Neuronal stem cell (in vitro differentiated cells): ENCODE results near the gene STK40.

Source experiments
- DNase-seq: peaks from one replicate; pipeline ENCODE4 v3.0.0-alpha.2; 2013; ENCODE audit warnings: low spot score
- H2AFZ ChIP-seq: one replicate; pipeline ENCODE4 v1.6.1; 2013; ENCODE audit warnings: mild to moderate bottlenecking, low read length, inconsistent platforms
- H2AK5ac ChIP-seq: 2 replicates; pipeline ENCODE4 v1.6.1; 2013; ENCODE audit warnings: low read depth, mild to moderate bottlenecking, inconsistent platforms, low read length, moderate library complexity, mixed read lengths
- H2BK120ac ChIP-seq: 2 replicates; pipeline ENCODE4 v1.6.1; 2013; ENCODE audit warnings: low read depth, mild to moderate bottlenecking, inconsistent platforms, low read length, moderate library complexity, mixed read lengths
- H2BK12ac ChIP-seq: one replicate; pipeline ENCODE4 v1.6.1; 2013; ENCODE audit warnings: low read length, inconsistent platforms
- H2BK15ac ChIP-seq: 2 replicates; pipeline ENCODE4 v1.6.1; 2013; ENCODE audit warnings: mild to moderate bottlenecking, low read length, inconsistent platforms, mixed read lengths
- H2BK5ac ChIP-seq: one replicate; pipeline ENCODE4 v1.6.1; 2013; ENCODE audit warnings: inconsistent platforms, mild to moderate bottlenecking, low read length, moderate library complexity
- H3K14ac ChIP-seq: one replicate; pipeline ENCODE4 v1.6.1; 2013; ENCODE audit warnings: low read length, inconsistent platforms
- H3K18ac ChIP-seq: 2 replicates; pipeline ENCODE4 v1.6.1; 2013; ENCODE audit warnings: low read length, inconsistent platforms
- H3K23ac ChIP-seq: 2 replicates; pipeline ENCODE4 v1.6.1; 2013; ENCODE audit warnings: low read depth, mild to moderate bottlenecking, mixed read lengths, low read length, inconsistent platforms; ENCODE audit not compliant: poor library complexity
- H3K27ac ChIP-seq: replicated peaks from 3 replicates; pipeline ENCODE4 v1.5.1; 2013; ENCODE audit warnings: low read length, inconsistent platforms
- H3K27me3 ChIP-seq, 3 experiments: 2 replicates each; pipeline ENCODE4 v1.6.1; 2013; ENCODE audit warnings: low read length in 3 of 3, mild to moderate bottlenecking in 2 of 3, inconsistent platforms in 1 of 3, low read depth in 1 of 3, mixed read lengths in 1 of 3, moderate library complexity in 1 of 3; ENCODE audit not compliant: control insufficient read depth in 3 of 3, insufficient read depth in 3 of 3
- H3K36me3 ChIP-seq, 2 donors: replicated peaks in 1 of 2; 2 replicates each; pipeline ENCODE4 v1.6.1; 2013; ENCODE audit warnings: low read length in 2 of 2; ENCODE audit not compliant: control insufficient read depth in 2 of 2, insufficient read depth in 2 of 2
- H3K4ac ChIP-seq: 2 replicates; pipeline ENCODE4 v1.6.1; 2013; ENCODE audit warnings: inconsistent platforms, mild to moderate bottlenecking, low read length, moderate library complexity
- H3K4me1 ChIP-seq, 2 donors: 1 replicate in 1 of 2; 2 replicates in 1 of 2; pipeline ENCODE4 v1.6.1; 2013; ENCODE audit warnings: low read length in 2 of 2, low read depth in 1 of 2; ENCODE audit not compliant: control insufficient read depth in 2 of 2, insufficient read depth in 1 of 2
- H3K4me2 ChIP-seq: one replicate; pipeline ENCODE4 v1.6.1; 2013; ENCODE audit warnings: mild to moderate bottlenecking, low read length, inconsistent platforms; ENCODE audit not compliant: insufficient read depth, poor library complexity, severe bottlenecking
- H3K4me3 ChIP-seq, 2 donors: 2 replicates each; pipeline ENCODE4 v1.5.1; 2013; ENCODE audit warnings: low read length in 2 of 2, mild to moderate bottlenecking in 2 of 2, inconsistent platforms in 1 of 2, moderate library complexity in 1 of 2
- H3K79me1 ChIP-seq: one replicate; pipeline ENCODE4 v1.6.1; 2013; ENCODE audit warnings: low read depth, mild to moderate bottlenecking, inconsistent platforms, low read length, moderate library complexity
- H3K9ac ChIP-seq: one replicate; pipeline ENCODE4 v1.6.1; 2013; ENCODE audit warnings: mild to moderate bottlenecking, low read depth, low read length, inconsistent platforms; ENCODE audit not compliant: poor library complexity
- H3K9me3 ChIP-seq, 2 donors: replicated peaks in 1 of 2; 2 replicates each; pipeline versions ENCODE3 to v1.6.1; 2013; ENCODE audit warnings: low read length in 2 of 2, mild to moderate bottlenecking in 2 of 2, inconsistent platforms in 1 of 2, low read depth in 1 of 2, mixed read lengths in 1 of 2, moderate library complexity in 1 of 2; ENCODE audit not compliant: control insufficient read depth in 2 of 2, insufficient read depth in 1 of 2
- H4K8ac ChIP-seq: one replicate; pipeline ENCODE4 v1.6.1; 2013; ENCODE audit warnings: low read depth, mild to moderate bottlenecking, inconsistent platforms, low read length, moderate library complexity
- H4K91ac ChIP-seq: one replicate; pipeline ENCODE4 v1.6.1; 2013; ENCODE audit warnings: low read length, low read depth, mild to moderate bottlenecking, inconsistent platforms; ENCODE audit not compliant: poor library complexity
- WGBS, 2 donors: extraction: QIAGEN DNeasy Blood & Tissue Kit; methylation state at CpG; one replicate each; pipeline ENCODE4 v1.1.7; 2013; ENCODE audit warnings: missing lambda C conversion rate in 2 of 2, mixed read lengths in 1 of 2; ENCODE audit not compliant: insufficient read length in 2 of 2, insufficient replicate concordance in 1 of 2; ENCODE audit errors: extremely low coverage in 2 of 2; 5-methylcytosine and 5-hydroxymethylcytosine counted together

Gene STK40

DNA sequence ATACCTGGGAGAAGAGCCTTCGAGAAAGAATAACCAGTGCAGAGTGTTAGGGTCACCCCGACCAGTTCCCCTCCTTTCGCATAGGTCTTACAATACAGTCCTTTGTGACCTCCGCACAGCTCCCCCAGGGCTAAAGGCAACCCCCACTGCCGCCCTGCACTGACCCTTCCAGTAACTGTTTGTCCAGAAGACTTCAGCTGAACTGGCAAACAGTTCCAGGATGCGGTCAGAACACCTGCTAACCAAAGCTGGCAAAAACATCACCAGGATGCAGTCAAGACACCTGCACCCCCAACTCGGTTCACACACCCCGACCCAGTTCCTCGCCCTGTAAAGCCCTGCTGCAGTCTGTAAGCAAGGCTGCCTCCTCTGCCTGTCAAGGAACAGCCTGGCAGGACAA, 55.9 kb downstream of the STK40 start:
- no peak overlapping the region for H2AFZ ChIP-seq
- no peak overlapping the region for H3K27ac ChIP-seq
- no peak overlapping the region for H3K4me3 ChIP-seq
- no CpG with 5 or more reads among the region's 9 CpGs for WGBS, 2 donors
- H3K36me3 ChIP-seq: peaks cover 0 to 5% of the 10 kb centered on the region in 2 donors
- H2BK120ac ChIP-seq: no peak overlapping the region
- H2BK5ac ChIP-seq: no peak overlapping the region
- H3K9ac ChIP-seq: no peak overlapping the region
- DNase-seq: no peak
- H3K4me2 ChIP-seq: no peak overlapping the region
- H4K91ac ChIP-seq: no peak overlapping the region
- peaks cover 0 to 2% of the 10 kb centered on the region in 2 donors for H3K4me1 ChIP-seq
- no peak overlapping the region for H3K4ac ChIP-seq
- no peak overlapping the region for H2BK12ac ChIP-seq
- no peaks in the 10 kb centered on the region for H3K9me3 ChIP-seq
- H4K8ac ChIP-seq: no peak overlapping the region
- H3K27me3 ChIP-seq: peaks cover 0 to 2% (median 0%) of the 10 kb centered on the region in 3 experiments
- no peak overlapping the region for H3K14ac ChIP-seq
- no peak overlapping the region for H3K18ac ChIP-seq
- no peaks in the 10 kb centered on the region for H3K79me1 ChIP-seq
- H3K23ac ChIP-seq: no peak overlapping the region
- H2AK5ac ChIP-seq: peak overlapping the region; percentile 8
- H2BK15ac ChIP-seq: no peak overlapping the region

DNA sequence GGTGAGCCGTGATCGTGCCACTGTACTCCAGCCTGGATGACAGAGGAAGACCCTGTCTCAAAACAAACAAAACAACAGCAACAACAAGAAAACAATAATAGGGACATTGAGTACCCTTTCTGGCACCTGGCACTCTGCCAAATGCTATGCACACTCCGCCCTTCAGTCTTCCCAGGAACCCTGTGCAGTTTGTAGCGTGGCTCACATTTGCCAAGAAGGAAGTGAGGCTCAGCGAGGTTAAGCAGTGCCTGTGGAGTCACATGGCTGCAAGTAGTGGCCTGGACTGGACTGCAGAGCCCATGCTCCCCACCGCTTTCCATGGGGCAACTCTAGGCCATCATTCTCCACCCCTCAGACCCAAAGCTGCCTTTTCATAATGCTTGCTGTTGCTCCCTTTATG, 57.0 kb downstream of the STK40 start:
- no peak overlapping the region for H3K4me3 ChIP-seq
- H3K9me3 ChIP-seq: no peaks in the 10 kb centered on the region
- H3K14ac ChIP-seq: no peak overlapping the region
- no peak overlapping the region for H2AK5ac ChIP-seq
- no peak overlapping the region for H3K4me2 ChIP-seq
- no peak for DNase-seq
- no CpG with 5 or more reads among the region's 6 CpGs for WGBS, 2 donors
- no peak overlapping the region for H2BK120ac ChIP-seq
- peaks cover 0 to 5% of the 10 kb centered on the region in 2 donors for H3K36me3 ChIP-seq
- no peak overlapping the region for H3K27ac ChIP-seq
- H3K27me3 ChIP-seq: peaks cover 0 to 5% (median 0%) of the 10 kb centered on the region in 3 experiments
- no peak overlapping the region for H2BK15ac ChIP-seq
- H3K4me1 ChIP-seq: peaks cover 7 to 11% of the 10 kb centered on the region in 2 donors
- no peak overlapping the region for H3K23ac ChIP-seq
- no peak overlapping the region for H2BK12ac ChIP-seq
- H3K9ac ChIP-seq: no peak overlapping the region
- no peak overlapping the region for H2BK5ac ChIP-seq
- H3K79me1 ChIP-seq: no peaks in the 10 kb centered on the region
- H4K91ac ChIP-seq: no peak overlapping the region
- no peak overlapping the region for H4K8ac ChIP-seq
- no peak overlapping the region for H3K18ac ChIP-seq
- no peak overlapping the region for H3K4ac ChIP-seq
- no peak overlapping the region for H2AFZ ChIP-seq

DNA sequence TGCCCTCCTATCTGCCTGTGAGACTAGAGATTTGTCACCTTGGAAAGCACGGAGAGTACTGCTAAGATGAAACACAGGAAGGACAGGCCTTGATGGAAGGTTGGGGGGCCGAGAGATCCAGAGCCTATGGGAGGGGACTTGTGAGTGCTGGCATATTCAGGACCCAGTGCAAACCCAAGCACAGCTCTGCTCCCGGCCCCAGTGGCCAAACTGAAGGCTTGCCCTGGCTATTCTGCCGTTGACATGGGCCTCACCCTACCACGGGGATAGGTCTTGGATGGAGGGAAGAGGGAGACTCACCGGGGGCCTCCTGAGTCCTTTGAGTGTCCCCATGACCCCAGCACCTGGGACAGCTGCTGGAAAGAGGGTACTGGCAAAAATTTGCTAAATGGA, 57.6 kb downstream of the STK40 start:
- no peaks in the 10 kb centered on the region for H3K79me1 ChIP-seq
- H3K4me2 ChIP-seq: no peak overlapping the region
- H2BK5ac ChIP-seq: no peak overlapping the region
- H2AFZ ChIP-seq: no peak overlapping the region
- H4K8ac ChIP-seq: no peak overlapping the region
- peak overlapping the region; percentile 18 for H2BK15ac ChIP-seq
- no peak overlapping the region for H3K4me3 ChIP-seq
- H3K23ac ChIP-seq: peak overlapping the region; percentile 76
- no CpG with 5 or more reads among the region's 6 CpGs for WGBS, 2 donors
- H3K4ac ChIP-seq: no peak overlapping the region
- no peak overlapping the region for H2AK5ac ChIP-seq
- peaks cover 0 to 7% (median 0%) of the 10 kb centered on the region in 3 experiments for H3K27me3 ChIP-seq
- peaks cover 7 to 11% of the 10 kb centered on the region in 2 donors for H3K4me1 ChIP-seq
- no peak overlapping the region for H3K14ac ChIP-seq
- no peak for DNase-seq
- peaks cover 0 to 5% of the 10 kb centered on the region in 2 donors for H3K36me3 ChIP-seq
- no peak overlapping the region for H3K18ac ChIP-seq
- H3K27ac ChIP-seq: no peak overlapping the region
- no peak overlapping the region for H2BK120ac ChIP-seq
- no peak overlapping the region for H2BK12ac ChIP-seq
- H3K9me3 ChIP-seq: no peaks in the 10 kb centered on the region
- no peak overlapping the region for H3K9ac ChIP-seq
- H4K91ac ChIP-seq: no peak overlapping the region

DNA sequence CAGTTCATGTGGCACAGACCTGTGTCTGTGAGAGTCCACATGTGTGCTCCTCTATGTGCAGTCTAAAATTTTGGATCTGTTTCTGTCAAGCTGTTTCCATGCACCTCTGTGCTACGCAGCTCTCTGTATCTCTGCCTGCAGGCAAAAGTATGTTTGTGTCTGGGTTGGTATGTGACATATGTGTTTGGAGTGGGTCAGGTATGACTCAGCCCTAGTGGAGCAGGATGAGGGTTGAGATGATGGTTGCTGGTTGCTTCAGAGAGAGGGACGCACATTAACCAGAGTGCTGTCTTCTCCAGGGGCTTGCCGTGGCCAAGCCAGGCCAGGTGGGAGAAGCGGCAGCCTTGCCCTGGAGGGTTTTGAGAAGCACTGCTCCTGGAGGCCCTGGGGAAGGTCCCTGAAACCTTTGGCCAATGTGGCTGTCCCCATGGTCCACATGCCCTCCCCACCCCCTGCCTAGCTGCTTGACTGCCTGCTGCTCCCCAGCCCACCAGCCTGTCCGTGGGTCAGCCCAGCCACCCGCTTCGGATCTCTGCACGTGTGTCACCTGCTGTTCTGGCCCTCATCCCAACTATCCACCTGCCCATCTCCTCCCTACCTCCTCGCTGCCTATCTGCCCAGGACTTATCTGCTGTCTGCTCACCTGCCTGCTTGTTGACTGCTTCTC, 58.2 kb downstream of the STK40 start:
- WGBS, 2 donors: no CpG with 5 or more reads among the region's 9 CpGs
- peak overlapping the region; percentile 18 for H2BK15ac ChIP-seq
- H2BK120ac ChIP-seq: peak overlapping the region; percentile 47
- no peak overlapping the region for H4K8ac ChIP-seq
- H3K27ac ChIP-seq: no peak overlapping the region
- H3K9ac ChIP-seq: no peak overlapping the region
- DNase-seq: no peak
- H2BK12ac ChIP-seq: peak overlapping the region; percentile 7
- H3K4me3 ChIP-seq: no peak overlapping the region
- peaks cover 7 to 11% of the 10 kb centered on the region in 2 donors for H3K4me1 ChIP-seq
- no peak overlapping the region for H3K4ac ChIP-seq
- no peak overlapping the region for H3K23ac ChIP-seq
- no peak overlapping the region for H2AFZ ChIP-seq
- H2AK5ac ChIP-seq: no peak overlapping the region
- H3K27me3 ChIP-seq: peaks cover 0 to 12% (median 0%) of the 10 kb centered on the region in 3 experiments
- no peak overlapping the region for H4K91ac ChIP-seq
- H3K18ac ChIP-seq: no peak overlapping the region
- no peaks in the 10 kb centered on the region for H3K9me3 ChIP-seq
- peaks cover 0 to 5% of the 10 kb centered on the region in 2 donors for H3K36me3 ChIP-seq
- H3K4me2 ChIP-seq: no peak overlapping the region
- H3K14ac ChIP-seq: no peak overlapping the region
- H3K79me1 ChIP-seq: no peaks in the 10 kb centered on the region
- H2BK5ac ChIP-seq: no peak overlapping the region
